Stimulated activated CD4-positive, alpha-beta T cell treated with anti-CD3 and anti-CD28 coated beads, Interleukin-15, amount 100 ng/mL, for 24 hours (primary cell): ENCODE data around the gene DYNC1I2.

Experiments
- DNase-seq: peaks from one replicate; pipeline ENCODE4 v3.0.0-alpha.2; 2020

The DYNC1I2 gene

DNA sequence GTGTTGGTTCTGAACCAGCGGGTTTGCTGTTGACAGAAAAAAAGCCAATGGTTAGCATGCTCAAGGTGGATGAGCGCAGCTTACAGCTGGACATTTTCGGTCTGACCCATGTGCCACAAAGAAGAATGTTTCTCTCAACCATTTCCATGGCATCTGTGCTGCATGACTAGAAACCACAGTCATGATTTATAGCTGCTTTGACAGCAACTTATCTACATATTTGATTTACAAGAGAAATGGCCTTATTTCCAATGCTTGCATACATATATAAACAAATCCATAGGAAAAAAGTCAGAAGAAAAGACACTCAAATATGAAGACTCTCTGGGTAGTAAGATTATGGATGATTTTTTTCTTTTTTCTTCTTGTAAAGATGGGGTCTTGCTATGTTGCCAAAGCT is 98.2 kb downstream of the DYNC1I2 start:
- DNase-seq, result no peak

DNA sequence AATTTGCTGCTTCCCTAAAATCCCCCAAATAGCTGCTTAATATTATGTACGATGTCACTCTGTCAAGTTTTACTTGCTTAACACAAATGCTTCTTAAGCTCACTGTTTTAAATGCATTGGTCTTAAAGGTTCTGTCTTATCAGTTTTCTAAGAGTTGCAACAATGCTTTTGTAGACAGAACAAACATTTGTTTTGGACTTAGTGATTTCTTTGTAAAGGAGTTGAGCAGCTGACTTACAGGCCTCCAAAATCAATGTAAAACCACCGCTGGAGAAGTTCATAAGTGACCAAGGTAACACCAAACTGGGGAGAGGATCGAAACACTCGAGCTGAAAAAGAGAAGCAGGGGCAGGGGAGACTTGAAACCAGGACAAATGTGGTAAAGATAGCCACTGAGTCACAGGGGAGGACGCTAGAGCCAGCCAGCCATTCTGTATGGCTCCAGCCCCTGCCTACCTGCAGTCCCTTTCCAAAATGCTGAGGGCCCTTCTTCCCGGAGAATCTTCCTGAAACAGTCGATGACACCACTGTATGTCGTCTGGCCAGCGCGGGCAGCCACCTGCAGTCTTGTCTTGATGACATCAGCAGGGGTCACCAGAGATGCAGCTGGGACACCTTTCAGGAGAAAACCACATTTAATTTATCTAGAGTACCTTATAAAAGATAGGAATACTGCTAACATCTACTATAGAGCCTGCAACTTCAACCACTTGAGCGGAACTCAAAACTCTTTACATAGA is 100.2 kb downstream of the DYNC1I2 start:
- DNase-seq, result no peak

- no peak for DNase-seq
Observed at GRCh38 chr2:171788316-171788993, 101.2 kb downstream of the DYNC1I2 start.

DNA sequence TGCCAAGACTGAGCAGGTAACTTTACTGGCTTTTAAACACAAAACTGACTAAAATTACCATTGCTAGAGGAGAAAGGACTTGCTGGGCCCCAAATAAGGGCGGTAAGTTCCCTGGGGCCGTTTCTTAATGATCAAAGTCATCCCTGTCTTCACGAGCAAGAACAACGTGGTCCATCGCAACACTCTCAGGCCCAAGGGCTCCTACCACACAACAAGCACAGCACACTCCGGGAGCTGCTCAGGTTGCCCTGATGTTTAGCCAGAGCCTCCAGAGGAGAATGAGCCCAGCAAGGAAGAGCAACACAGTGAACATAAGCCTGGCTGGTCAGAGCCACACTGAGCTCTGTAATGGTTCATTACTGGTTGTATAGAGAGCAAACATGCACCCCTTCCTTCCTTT is 102.7 kb downstream of the DYNC1I2 start:
- no peak for DNase-seq

- DNase-seq, result no peak
Observed at GRCh38 chr2:171791361-171791760, 104.1 kb downstream of the DYNC1I2 start.

DNA sequence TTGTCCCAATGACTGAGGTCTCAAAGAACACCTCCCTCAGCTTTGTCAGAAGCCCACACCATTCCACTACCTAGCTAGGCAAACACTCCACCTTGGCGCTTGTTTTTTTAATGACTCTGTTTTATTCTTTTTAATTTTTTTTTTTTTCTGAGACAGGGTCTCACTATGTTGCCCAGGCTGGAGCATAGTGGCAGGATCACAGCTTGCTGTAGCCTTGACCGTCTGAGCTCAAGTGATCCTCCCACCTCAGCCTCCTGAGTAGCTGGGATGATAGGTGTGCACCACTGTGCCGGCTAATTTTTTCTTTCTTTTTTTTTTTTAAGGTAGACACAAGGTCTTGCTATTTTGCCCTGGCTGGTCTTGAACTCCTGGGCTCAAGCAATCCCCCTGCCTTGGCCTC is 104.9 kb downstream of the DYNC1I2 start:
- DNase-seq, result no peak

DNA sequence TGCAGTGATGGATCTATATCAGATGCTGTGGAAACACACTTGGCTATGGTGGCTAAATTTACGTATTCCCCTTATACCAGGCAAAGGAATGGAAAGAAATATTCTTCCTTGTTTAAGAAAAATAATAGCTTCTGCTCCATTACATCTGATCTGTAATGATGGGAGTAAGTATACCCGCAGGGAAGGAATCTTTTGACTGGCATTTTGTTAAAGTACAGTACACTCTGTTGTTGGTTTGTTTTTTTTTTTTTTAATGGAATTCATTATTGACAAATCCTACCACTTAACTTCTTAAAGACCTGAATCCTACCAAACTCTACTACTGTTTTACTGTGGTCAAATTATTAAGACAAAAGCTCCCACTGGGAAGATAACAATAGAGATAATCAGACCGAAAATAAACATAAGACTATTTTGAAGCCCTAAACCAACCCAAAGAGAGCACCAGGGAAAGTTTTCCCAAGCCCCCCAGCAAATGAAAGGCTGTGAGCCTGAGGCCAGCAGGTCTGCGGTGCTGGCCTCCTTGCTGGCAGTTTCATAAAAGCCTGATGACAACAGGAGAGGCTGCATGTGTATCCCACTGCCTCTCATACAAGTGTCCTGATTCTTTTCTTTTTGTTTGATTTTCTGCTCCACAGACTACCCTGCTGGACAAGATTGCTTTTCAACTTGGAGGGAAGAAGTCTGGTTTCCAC is 105.8 kb downstream of the DYNC1I2 start:
- DNase-seq, result no peak

DNA sequence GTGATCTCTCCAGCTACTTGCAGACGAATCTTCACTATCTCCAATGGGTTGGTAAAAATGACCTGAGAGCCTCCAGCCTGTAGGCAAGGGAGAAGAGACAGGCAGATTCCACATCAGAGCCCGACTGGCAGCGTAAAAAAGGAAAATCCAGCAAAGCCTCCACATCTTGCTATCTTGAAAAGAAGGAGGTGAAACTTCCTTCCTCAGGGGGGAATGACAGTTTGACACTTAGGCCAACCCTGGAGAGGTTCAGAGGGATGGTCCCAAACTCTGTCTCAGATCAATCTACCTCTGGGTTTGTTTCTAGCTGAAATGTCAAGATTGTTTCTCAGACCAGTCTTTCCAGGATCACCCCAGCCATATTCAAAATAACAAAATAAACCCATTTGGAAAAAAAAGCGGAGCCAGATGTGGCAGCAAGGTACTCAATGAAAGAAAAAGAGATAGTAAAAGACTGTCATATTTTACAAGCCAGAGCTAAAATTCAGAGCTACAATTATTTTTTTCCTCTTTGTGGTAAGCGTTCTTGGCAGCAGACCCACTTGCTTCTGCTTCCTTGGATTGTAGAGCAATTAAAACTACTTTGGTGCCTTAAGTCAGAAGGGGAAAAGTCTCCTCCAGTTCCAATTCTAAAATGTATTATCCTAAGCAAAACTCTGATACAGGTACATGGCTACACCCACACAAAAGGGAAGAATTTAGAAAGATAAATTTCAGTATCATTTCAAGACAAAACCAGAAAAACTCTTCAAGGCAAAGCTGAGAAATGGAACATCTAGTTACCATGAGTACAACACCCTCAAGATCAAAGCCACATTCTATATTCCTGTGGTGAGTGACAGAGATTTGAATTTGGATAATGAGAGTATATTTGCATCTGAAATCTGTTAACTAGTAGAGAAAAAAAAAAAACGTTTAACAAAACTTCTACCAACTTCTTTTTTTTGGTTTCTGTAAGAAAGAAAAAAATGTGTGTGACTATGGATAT is 106.7 kb downstream of the DYNC1I2 start:
- DNase-seq, result no peak

DNA sequence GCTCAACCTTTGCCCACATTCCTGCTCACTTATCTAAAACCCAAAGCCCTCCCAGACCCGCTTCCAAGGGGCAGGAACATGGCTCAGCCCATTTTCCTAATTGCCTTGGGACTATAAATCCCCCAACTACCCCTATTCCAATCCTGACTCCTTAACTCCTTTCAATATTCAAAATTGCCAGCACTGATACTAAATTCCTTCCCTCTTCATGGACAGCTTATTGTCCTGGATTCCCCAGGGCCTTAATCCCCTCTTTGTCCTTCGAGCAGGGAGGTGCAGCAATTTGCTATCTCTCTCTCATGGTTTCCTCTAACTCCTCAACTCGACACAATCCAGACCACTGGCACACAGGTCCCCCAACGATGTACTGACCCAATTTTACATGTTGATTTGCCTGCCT is 107.6 kb downstream of the DYNC1I2 start:
- no peak for DNase-seq
